Stimulated activated CD4-positive, alpha-beta T cell treated with anti-CD3 and anti-CD28 coated beads, TNF-alpha, amount 100 ng/mL, for 48 hours (primary cell): ENCODE data around the gene CTTNBP2NL.

Source experiments
- DNase-seq, 3 donors: peaks; one replicate each; pipeline ENCODE4 v3.0.0-alpha.2; 2020; ENCODE audit warnings: low read depth in 3 of 3

The CTTNBP2NL gene

GRCh38 chr1:112395821-112396652 lies at the start of gene CTTNBP2NL:
TSS of gene CTTNBP2NL (plus strand) at chr1:112396214. CDS start at chr1:112416166, 19,952 bp downstream.
- DNase-seq = peak; percentile 62 to 79 (median 66)

- DNase-seq = no peak
Measured at GRCh38 chr1:112346801-112347350, 49.1 kb upstream of the CTTNBP2NL start.

- DNase-seq = no peak
Measured at GRCh38 chr1:112356765-112357164, 39.2 kb upstream of the CTTNBP2NL start.

GRCh38 chr1:112357467-112357866 lies 38.5 kb upstream of the CTTNBP2NL start:
- no peak for DNase-seq

GRCh38 chr1:112358061-112358770 lies 37.8 kb upstream of the CTTNBP2NL start:
- DNase-seq = no peak

GRCh38 chr1:112358798-112359408 lies 37.1 kb upstream of the CTTNBP2NL start:
- peak in 1 of 3 donors; percentile 32 for DNase-seq

GRCh38 chr1:112359961-112360767 lies 35.9 kb upstream of the CTTNBP2NL start:
- no peak for DNase-seq

GRCh38 chr1:112363636-112364035 lies 32.4 kb upstream of the CTTNBP2NL start:
- no peak for DNase-seq

- DNase-seq = no peak
Measured at GRCh38 chr1:112368198-112368597, 27.8 kb upstream of the CTTNBP2NL start.

GRCh38 chr1:112369392-112370285 lies 26.4 kb upstream of the CTTNBP2NL start:
- peak; percentile 71 to 87 (median 79) for DNase-seq

GRCh38 chr1:112370996-112371395 lies 25.0 kb upstream of the CTTNBP2NL start:
- no peak for DNase-seq

GRCh38 chr1:112371775-112372174 lies 24.2 kb upstream of the CTTNBP2NL start:
- no peak for DNase-seq

- no peak for DNase-seq
Measured at GRCh38 chr1:112373806-112374205, 22.2 kb upstream of the CTTNBP2NL start.

GRCh38 chr1:112375701-112376100 lies 20.3 kb upstream of the CTTNBP2NL start:
- DNase-seq = no peak

GRCh38 chr1:112380356-112380755 lies 15.7 kb upstream of the CTTNBP2NL start:
- no peak for DNase-seq

- DNase-seq = no peak
Measured at GRCh38 chr1:112381324-112382076, 14.5 kb upstream of the CTTNBP2NL start.

GRCh38 chr1:112383759-112384370 lies 12.1 kb upstream of the CTTNBP2NL start:
- DNase-seq = no peak

- no peak for DNase-seq
Measured at GRCh38 chr1:112386024-112386723, 9.8 kb upstream of the CTTNBP2NL start.
